ENCODE data around the gene AP2B1.

Gene AP2B1

GRCh38 chr17:35768797-35769196, 181.7 kb downstream of the AP2B1 start:
- Histone ChIP-seq H3K9ac (ENCODE audit: low read length) (no peak overlapping the region), H3K36me3 (ENCODE audit: control insufficient read depth, low read depth, low read length) (no peaks in the 10 kb centered on the region), H3K27me3 (ENCODE audit: control insufficient read depth, insufficient read depth, low read length) (no peaks in the 10 kb centered on the region), H3K9me3 (ENCODE audit: control insufficient read depth, low read depth, low read length) (no peaks in the 10 kb centered on the region), H3K27ac (ENCODE audit: low read length) (no peak overlapping the region), H3K4me3 (ENCODE audit: low read length) (no peak overlapping the region), H3K4me1 (ENCODE audit: control insufficient read depth, low read depth, low read length) (peaks cover 16% of the 10 kb centered on the region)

GRCh38 chr17:35769895-35770486, 182.9 kb downstream of the AP2B1 start:
- H3K27ac ChIP-seq (ENCODE audit: low read length): no peak overlapping the region
- H3K4me1 ChIP-seq (ENCODE audit: control insufficient read depth, low read depth, low read length): peaks cover 25% of the 10 kb centered on the region
- no peaks in the 10 kb centered on the region for H3K27me3 ChIP-seq (ENCODE audit: control insufficient read depth, insufficient read depth, low read length)
- no peaks in the 10 kb centered on the region for H3K9me3 ChIP-seq (ENCODE audit: control insufficient read depth, low read depth, low read length)
- H3K36me3 ChIP-seq (ENCODE audit: control insufficient read depth, low read depth, low read length): no peaks in the 10 kb centered on the region
- no peak overlapping the region for H3K4me3 ChIP-seq (ENCODE audit: low read length)
- H3K9ac ChIP-seq (ENCODE audit: low read length): no peak overlapping the region

GRCh38 chr17:35773129-35773528, 186.0 kb downstream of the AP2B1 start:
- Histone ChIP-seq H3K36me3 (ENCODE audit: control insufficient read depth, low read depth, low read length) (no peaks in the 10 kb centered on the region), H3K4me1 (ENCODE audit: control insufficient read depth, low read depth, low read length) (peaks cover 24% of the 10 kb centered on the region), H3K9me3 (ENCODE audit: control insufficient read depth, low read depth, low read length) (no peaks in the 10 kb centered on the region), H3K27me3 (ENCODE audit: control insufficient read depth, insufficient read depth, low read length) (no peaks in the 10 kb centered on the region), H3K27ac (ENCODE audit: low read length) (no peak overlapping the region), H3K9ac (ENCODE audit: low read length) (no peak overlapping the region), H3K4me3 (ENCODE audit: low read length) (no peak overlapping the region)

GRCh38 chr17:35773679-35774425, 186.7 kb downstream of the AP2B1 start:
- Histone ChIP-seq H3K9me3 (ENCODE audit: control insufficient read depth, low read depth, low read length) (no peaks in the 10 kb centered on the region), H3K27ac (ENCODE audit: low read length) (no peak overlapping the region), H3K4me3 (ENCODE audit: low read length) (no peak overlapping the region), H3K27me3 (ENCODE audit: control insufficient read depth, insufficient read depth, low read length) (no peaks in the 10 kb centered on the region), H3K9ac (ENCODE audit: low read length) (no peak overlapping the region), H3K4me1 (ENCODE audit: control insufficient read depth, low read depth, low read length) (peaks cover 24% of the 10 kb centered on the region), H3K36me3 (ENCODE audit: control insufficient read depth, low read depth, low read length) (no peaks in the 10 kb centered on the region)

GRCh38 chr17:35774499-35774898, 187.4 kb downstream of the AP2B1 start:
- Histone ChIP-seq H3K9ac (ENCODE audit: low read length) (no peak overlapping the region), H3K27me3 (ENCODE audit: control insufficient read depth, insufficient read depth, low read length) (no peaks in the 10 kb centered on the region), H3K36me3 (ENCODE audit: control insufficient read depth, low read depth, low read length) (no peaks in the 10 kb centered on the region), H3K9me3 (ENCODE audit: control insufficient read depth, low read depth, low read length) (no peaks in the 10 kb centered on the region), H3K27ac (ENCODE audit: low read length) (no peak overlapping the region), H3K4me1 (ENCODE audit: control insufficient read depth, low read depth, low read length) (peaks cover 24% of the 10 kb centered on the region), H3K4me3 (ENCODE audit: low read length) (no peak overlapping the region)

- Histone ChIP-seq H3K36me3 (ENCODE audit: control insufficient read depth, low read depth, low read length) (no peaks in the 10 kb centered on the region), H3K4me3 (ENCODE audit: low read length) (no peak overlapping the region), H3K9me3 (ENCODE audit: control insufficient read depth, low read depth, low read length) (no peaks in the 10 kb centered on the region), H3K27me3 (ENCODE audit: control insufficient read depth, insufficient read depth, low read length) (no peaks in the 10 kb centered on the region), H3K4me1 (ENCODE audit: control insufficient read depth, low read depth, low read length) (peaks cover 24% of the 10 kb centered on the region), H3K9ac (ENCODE audit: low read length) (no peak overlapping the region), H3K27ac (ENCODE audit: low read length) (no peak overlapping the region)
Measured at GRCh38 chr17:35775039-35775438, 187.9 kb downstream of the AP2B1 start.

- Histone ChIP-seq H3K27me3 (ENCODE audit: control insufficient read depth, insufficient read depth, low read length) (no peaks in the 10 kb centered on the region), H3K27ac (ENCODE audit: low read length) (no peak overlapping the region), H3K4me3 (ENCODE audit: low read length) (no peak overlapping the region), H3K9ac (ENCODE audit: low read length) (no peak overlapping the region), H3K4me1 (ENCODE audit: control insufficient read depth, low read depth, low read length) (peaks cover 24% of the 10 kb centered on the region), H3K36me3 (ENCODE audit: control insufficient read depth, low read depth, low read length) (no peaks in the 10 kb centered on the region), H3K9me3 (ENCODE audit: control insufficient read depth, low read depth, low read length) (no peaks in the 10 kb centered on the region)
Measured at GRCh38 chr17:35775583-35775982, 188.5 kb downstream of the AP2B1 start.
